ENCODE measurements around the gene KCNT1.

GRCh38 chr9:135736272-135736978 lies 34.4 kb downstream of the KCNT1 start:
- TF ChIP-seq, protein P1, sequence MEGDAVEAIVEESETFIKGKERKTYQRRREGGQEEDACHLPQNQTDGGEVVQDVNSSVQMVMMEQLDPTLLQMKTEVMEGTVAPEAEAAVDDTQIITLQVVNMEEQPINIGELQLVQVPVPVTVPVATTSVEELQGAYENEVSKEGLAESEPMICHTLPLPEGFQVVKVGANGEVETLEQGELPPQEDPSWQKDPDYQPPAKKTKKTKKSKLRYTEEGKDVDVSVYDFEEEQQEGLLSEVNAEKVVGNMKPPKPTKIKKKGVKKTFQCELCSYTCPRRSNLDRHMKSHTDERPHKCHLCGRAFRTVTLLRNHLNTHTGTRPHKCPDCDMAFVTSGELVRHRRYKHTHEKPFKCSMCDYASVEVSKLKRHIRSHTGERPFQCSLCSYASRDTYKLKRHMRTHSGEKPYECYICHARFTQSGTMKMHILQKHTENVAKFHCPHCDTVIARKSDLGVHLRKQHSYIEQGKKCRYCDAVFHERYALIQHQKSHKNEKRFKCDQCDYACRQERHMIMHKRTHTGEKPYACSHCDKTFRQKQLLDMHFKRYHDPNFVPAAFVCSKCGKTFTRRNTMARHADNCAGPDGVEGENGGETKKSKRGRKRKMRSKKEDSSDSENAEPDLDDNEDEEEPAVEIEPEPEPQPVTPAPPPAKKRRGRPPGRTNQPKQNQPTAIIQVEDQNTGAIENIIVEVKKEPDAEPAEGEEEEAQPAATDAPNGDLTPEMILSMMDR (IDR thresholded peaks at IDR 0.05) = no peak
- TF ChIP-seq, protein P2, sequence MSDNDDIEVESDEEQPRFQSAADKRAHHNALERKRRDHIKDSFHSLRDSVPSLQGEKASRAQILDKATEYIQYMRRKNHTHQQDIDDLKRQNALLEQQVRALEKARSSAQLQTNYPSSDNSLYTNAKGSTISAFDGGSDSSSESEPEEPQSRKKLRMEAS (IDR thresholded peaks at IDR 0.05) = no peak
- TF ChIP-seq NR3C1 (IDR thresholded peaks at IDR 0.05) (no peak), NFE2L2 (conservative IDR thresholded peaks at IDR 0.05; ENCODE audit: low read length) (no peak), ESRRA (IDR thresholded peaks at IDR 0.05; ENCODE audit: borderline replicate concordance, low read length) (no peak), POLR2A (IDR thresholded peaks at IDR 0.05; ENCODE audit: low read length) (no peak), CHD4 (IDR thresholded peaks at IDR 0.05; ENCODE audit: borderline replicate concordance) (no peak), EP300 (IDR thresholded peaks at IDR 0.05) (no peak), MYC (IDR thresholded peaks at IDR 0.05; ENCODE audit: borderline replicate concordance, low read length) (no peak), CBX8 (IDR thresholded peaks at IDR 0.05) (no peak)
